Stimulated activated CD4-positive, alpha-beta T cell treated with anti-CD3 and anti-CD28 coated beads, Interleukin-2, amount 100 ng/mL, for 48 hours (primary cell): ENCODE measurements around the gene SLC1A7.
"Not testable (repeated sequence)": the region's sequence is repeated elsewhere in the genome, so short reads cannot be mapped to it uniquely, and the experiment has no call there.

ENCODE experiments used
- DNase-seq, 2 donors: peaks; one replicate each; pipeline ENCODE4 v3.0.0-alpha.2; 2020

SLC1A7 gene

DNA sequence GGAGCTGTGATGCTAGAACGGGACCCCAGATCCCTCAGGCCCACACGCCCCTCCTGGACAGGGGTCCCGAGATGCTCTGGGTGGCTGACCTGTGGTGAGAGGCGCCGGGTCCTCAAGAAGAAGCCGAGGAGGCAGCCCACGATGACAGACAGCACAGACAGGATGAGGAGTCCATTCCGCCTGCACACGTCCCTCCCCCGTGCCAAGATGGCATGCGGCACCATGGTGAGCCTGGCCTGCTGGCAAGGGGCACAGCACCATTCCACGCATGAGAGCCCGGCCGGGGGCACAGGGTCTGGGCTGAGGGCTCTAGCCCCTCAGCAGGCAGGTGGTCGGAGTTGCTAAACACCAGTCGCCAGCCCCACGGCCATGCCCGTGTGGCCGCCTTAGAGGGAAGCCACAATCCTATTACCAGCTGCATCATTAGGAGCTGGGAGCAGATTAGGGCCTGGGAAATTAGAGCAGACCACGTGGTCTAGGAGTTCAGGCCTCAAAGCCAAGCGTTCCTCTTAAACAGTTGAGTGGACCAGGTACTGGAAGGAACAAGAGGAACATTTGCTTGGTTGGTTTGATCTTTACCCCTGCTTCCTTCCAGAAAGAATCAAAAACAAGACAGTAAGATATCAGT lies at the start of gene SLC1A7:
SLC1A7 (minus strand) TSS at position 413 of the 628 bp plus-strand sequence; CDS start at position 224, 189 bp downstream.
- DNase-seq: no peak

DNA sequence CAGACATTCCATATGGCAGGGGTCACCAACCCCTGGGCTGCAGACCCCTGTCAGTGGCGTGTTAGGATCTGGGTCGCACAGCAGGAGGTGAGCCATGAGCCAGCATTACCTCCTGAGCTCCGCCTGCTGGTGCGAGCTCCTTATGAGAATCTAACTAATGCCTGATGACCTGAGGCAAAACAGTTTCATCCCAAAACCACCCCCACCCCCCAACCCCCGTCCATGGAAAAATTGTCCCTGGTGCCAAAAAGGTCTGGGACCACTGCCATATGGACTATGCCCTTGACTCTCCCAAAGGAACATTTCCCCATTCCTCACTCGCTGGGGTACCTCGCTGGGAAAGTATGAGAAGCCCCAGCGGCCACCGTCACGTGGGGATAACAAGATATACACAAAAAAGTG lies 47.8 kb upstream of the SLC1A7 start:
- DNase-seq: no peak

DNA sequence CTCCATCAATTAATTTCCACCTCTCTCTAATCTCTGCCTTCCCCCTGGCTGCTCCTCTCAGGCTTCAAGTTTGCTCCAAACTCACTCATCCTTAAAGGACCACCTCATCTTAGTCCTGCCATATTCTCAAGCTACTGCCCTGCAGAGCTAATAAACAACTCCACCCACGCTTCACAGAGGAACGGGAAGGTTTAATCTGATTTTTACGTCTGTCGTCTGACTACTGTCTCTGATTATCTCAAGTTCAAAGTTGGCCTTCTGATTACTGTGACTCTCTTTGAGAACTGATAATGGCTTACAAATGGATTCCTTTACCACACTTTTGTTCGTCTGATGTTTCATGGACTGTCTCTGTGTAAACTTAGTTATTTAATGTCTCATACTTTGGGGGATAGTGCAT lies 46.6 kb upstream of the SLC1A7 start:
- no peak for DNase-seq

DNA sequence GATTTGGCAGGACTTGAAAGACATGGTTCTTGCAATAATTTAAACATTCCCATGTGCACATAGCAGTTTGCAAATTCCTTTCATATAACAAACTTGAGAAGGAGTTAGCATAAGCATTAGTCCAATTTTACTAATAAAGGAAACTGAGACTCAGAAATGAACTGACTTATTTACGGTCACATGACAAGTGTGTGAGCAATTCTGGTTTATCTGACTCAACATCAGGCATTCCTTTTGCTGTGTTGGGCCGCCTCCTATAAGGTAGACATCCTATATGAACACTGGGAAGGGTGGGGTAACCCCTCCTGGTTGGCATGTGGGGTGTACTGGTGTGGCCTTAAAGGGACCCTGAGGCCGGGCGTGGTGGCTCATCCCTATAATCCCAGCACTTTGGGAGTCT lies 45.7 kb upstream of the SLC1A7 start:
- DNase-seq: no peak

DNA sequence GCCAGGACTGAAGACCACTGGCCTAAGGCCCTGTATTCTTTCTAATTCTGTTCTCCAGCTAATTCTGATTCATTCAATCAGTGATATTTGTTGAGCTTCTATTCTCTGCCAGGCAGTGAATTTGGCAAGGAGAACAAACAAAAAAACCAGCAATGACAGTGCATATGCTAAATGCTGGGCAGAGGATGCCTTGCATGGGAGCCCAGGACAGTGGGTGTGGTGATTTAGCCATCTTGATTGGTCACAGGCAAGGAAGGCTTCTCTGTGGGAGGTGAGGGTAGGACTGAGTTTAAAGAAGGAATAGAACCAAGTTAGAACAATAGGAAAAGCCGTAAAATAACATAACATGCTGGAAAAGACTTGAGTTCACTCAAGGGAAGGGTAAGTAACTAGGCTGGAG lies 45.0 kb upstream of the SLC1A7 start:
- DNase-seq: no peak

DNA sequence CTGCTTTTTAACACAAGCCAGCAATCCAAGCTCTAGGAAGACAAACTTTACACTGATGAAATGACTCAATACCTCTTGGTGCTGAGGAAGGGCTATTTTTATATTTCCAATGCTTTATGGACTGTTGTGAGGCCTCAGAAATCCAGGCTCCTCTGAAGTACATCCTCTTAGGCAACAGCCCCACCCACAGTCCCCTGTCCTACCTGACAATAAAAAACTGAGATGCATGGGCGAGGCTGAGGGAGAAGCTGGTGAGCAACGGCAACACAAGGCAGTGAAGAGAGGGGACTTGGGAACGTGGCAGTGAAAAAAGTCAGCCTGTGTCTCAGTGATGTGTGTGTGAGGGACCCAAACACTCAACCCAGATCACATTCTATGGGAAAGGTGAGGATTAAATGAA lies 44.1 kb upstream of the SLC1A7 start:
- no peak for DNase-seq

DNA sequence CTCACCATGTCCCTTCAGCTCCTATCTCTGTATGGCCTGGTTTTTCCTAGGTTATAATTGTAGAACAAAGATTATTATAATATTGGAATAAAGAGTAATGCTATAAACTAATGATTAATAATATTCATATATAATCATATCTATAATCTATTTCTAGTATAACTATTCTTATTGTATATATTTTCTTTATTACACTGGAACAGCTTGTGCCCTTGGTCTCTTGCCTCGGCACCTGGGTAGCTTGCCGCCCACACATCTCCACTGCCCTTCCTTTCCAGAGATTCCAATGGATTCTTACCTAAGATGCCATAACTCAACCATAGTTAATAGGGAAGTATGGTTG lies 43.5 kb upstream of the SLC1A7 start:
- DNase-seq: not testable (repeated sequence)

DNA sequence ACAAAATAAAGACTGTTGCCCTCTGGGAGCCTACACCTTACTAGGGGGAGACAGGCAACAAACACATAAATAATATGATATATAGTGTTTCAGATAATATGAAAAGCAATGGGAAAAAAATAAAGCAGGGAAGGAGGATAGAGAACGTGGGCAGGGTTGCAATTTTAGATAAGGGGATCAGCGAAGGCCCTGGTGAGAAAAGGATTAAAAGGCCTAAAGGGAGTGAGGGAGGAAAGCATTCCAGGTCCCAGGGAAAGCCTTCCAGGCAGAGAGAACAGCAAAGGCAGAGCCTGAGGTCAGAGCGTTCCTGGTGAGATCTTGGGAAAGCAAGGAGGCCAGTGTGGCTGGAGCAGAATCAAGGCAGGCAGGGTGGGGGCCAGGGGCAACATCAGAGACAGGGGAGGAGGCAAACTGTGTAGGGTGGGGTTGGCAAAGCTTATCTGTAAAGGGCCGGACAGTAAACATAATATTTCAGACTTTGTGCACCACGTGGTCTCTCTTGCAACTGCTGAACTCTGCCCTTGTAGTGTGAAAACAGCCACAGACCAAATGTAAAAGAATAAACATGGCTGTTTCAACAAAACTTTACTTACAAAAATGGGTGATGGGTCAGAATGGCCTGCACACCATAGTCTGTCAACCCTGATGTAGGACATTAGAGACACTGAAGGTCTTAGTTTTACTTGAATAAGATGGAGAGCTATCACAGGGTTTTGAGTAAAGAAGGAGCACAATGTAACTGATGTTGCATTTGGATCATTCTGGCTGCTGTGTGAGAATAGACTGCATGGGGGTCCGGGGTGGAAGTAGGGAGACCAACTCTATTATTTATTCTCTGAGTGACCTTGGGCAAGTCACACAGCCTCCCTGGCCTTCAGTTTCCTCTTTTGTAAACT lies 40.9 kb upstream of the SLC1A7 start:
- no peak for DNase-seq

DNA sequence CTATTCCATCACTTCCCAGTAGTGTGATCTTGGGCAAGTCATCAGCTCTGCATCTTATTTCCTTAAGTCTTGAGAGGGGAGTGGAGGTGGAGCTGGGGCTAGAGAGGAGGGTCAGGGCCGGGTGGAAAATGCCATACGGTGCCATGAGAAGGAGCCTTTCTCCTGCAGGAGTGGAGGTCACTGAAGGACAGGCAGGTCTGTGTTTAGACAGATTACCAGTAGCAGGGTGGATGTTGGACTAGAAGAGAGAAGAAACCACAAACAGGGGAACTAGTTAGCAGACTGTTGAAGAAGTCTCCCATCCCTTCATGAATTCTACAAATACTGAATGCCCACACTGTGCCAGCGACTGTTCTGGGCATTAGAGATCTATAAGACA lies 40.3 kb upstream of the SLC1A7 start:
- DNase-seq: no peak

DNA sequence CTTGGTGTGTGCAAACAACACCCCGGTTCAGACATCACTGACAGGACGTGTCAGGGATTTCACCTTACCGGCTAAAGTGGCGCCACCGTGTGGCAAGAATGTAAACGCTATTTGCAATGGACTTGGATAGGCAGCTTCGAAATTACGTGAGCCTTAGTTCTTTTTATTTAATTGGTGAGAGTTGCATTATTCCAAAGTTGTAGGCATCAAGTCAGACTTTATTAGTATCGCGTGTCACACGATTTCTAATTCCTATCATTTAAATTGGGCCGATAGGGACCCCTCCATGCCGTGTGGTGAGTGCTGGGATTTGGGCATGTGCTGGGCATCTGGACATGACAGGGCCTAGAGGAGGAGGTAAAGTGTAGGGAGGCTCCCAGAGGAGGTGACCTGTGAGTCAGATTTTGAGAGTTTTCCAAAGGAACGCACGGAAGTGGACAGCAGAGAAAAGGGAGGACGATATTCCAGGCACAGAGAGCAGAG lies 39.7 kb upstream of the SLC1A7 start:
- peak; percentile 85 for DNase-seq

DNA sequence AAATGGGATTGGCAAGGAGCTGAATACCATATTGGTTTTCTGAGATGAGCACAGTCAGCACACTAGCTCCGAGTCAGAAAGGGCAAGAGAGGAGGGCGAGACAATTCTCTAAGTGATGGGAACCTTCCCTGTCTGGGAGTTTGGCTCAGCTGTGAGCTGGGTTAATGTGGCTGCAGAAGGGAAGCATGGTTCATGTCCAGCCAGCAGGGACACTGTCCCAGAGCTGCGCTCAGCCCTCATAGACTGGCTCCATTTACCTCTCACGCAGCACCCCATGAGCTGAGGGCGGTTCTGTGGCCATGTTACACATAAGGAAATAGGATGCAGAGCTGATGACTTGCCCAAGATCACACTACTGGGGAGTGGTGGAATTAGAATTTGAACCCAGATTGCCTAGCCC lies 38.5 kb upstream of the SLC1A7 start:
- no peak for DNase-seq

DNA sequence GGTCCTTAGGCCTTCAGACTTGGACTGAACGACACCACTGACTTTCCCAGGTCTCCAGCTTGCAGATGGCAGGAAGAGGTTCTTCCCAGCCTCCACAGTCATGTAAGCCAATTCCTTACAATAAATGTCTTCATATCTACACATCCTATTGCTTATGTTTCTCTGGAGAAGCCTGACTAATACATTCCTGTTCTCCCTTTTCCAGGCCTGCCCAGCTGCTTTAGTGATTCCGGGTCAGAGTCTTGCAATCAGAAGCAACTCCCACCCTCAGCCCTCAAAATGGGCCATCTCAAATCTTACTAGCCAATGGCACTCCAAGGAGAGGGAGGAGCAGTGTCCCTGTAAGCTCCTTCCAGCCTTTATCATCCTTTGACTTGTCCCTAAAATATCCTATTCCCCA lies 37.8 kb upstream of the SLC1A7 start:
- no peak for DNase-seq

DNA sequence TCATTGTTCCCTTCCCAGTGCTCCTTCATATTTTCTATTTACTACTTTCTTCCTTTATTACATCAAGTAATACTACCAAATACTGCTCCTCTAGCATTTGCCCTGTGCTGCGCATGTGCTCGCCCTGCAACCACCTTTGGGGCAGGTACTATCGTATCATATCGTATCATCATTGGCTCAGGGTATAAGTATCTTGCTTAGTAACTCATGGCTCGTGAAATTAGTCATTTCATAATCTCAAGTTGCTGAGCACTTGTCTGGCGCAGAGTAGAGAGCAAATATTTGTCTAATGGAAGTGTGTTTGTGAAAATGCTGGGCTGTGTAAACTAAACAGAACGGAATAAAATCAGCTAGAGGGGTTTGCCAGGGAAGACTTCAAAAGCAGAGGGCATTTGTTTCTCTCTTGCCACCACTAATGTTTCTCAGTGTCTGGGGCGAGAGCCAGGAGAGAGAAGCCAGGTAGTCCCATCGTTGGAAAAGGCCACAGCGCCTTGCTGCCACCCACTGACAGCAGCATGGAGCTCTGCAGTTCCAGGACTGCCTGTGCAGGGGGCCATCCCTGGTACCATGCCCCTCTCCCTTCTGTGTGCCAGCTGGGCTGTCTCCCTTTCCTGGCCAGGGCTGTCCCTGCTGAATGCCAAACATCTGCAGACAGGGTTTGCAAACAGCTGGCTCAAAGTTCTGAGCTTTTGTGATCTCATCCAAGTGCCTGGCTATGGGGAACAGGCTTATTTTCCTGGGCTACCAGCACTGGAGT lies 34.2 kb upstream of the SLC1A7 start:
- no peak for DNase-seq

DNA sequence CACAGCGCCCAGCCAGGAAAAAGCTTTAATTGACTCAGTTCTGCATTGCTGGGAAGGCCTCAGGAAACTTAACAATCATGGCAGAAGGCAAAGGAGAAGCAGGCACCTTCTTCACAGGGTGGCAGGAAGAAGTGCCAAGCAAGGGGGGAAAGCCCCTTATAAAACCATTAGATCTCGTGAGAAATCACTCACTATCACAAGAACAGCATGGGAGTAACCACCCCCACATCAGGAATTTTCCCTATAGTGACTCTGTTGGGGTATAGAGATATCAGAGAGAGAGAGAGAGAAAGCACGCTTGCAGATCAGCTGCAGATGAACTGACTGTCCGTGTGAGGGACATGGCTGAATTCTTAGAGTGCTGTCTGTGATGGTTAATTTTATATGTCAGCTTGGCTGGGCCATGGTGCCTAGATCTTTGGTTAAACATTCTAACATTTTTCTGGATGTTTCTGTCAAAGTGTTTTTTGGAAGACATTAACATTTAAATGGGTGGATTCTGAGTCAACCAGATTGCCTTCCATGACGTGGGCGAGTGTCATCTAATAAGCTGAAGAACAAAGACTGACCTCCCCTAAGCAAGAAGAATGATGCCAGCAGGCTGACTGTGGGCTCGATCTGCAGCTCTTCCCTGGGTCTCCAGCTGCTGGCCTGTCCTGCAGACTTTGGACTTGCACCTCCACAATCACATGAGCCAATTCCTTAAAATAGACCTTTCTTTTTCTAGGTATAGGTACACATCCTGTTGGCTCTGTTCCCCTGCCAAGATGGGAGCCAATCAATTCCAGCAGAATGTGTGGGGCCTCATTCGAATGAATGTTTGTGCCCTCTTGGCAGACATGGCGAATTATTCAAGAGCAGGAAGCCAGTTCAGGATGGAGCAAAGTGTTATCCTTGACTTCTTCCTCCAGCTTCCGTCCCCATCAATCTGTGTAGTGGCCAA lies 32.8 kb upstream of the SLC1A7 start:
- no peak for DNase-seq

DNA sequence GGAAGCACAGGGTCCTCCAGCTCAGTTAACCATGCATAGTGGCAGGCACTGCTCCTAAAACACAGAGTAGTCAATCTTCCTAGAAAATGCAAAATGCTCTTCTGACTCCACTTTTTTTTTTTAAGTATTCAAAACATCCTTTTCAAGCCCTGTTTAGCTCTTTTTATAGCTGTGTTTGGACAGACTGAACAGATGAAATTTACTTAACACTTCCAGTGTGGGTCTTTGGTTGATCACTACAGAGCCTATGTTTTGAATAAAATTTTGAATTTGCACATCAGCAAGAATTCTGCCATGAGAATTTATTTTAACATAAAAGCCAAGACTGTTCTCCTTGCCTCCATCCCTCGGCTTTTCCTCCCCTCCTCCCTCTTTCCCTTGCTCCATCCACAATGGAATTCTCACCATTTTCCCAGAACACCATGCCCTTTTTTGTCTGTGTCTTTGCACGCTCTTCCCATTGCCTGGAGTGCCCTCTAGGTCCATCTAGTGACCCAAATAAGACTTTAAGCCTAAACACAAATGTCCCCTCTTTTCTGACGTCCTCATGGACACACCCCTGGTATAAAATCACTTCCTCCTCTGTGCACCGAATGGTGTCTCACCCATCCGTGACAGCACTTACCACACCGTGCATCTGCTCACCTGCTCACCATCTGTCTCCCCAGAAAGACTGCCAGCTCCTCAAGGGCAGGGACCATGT lies 30.1 kb upstream of the SLC1A7 start:
- DNase-seq: no peak

DNA sequence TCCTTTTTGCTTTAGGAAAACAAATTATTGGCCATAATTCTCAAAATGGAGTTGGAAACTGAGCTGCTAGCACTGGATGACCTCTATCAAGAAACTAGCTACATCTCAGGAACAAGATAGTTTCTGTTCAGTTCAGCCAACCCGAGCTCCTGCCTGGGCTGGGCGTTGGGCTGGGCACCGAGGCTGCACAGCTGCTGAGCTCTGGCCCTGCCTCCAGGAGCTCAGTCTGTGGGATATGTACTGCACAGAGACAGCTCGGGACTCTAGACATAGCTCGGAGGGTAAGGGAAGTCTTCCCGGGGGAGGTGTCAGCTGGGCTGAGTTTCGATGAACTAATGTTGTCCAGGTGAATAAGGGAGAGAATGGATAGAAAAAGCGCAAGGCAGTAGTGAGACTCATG lies 24.5 kb upstream of the SLC1A7 start:
- no peak for DNase-seq

DNA sequence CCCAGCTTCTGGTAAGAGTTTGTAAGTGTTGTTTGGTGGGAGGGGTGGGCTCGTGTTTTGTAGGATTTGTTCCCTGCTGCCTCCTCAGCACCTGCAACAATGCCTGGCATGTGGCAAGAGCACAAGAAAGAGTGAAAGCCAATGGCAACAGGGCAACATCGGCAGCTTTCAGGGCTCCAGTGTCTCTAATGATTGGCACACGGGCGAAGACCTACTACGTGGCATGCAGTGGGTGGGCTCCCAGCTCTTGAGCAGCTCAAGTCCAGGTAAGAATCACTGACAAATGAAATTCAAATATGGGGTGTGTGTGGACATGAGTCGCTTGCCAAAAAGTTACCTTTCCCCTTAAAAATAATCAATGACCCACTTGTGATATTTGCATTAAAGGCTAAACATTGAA lies 23.9 kb upstream of the SLC1A7 start:
- no peak for DNase-seq

DNA sequence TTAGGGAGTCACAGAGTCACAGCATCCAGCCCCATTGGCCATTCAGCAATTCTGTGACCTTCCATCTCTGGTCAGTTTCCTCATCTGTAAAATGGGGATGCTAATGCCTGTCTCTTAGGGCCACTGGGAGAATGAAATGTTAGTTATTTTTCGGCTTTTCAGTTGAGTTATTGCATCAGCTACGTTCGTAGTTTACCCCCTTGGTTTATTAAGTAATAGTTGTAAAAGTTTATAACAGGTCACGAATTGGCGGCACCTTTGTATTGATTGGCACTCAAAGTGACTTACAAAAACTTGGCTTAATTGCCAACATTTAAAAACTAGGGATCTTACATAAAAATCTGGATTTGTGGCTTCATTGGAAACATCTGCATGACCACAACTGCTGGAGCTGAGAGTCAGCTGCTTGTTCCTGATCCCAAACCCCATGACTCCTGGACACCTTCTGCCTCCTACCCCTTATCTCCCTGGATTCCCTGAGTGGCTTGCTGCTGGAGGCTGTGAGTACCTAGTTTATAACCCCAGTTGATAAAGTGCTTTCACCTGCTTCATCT lies 23.0 kb upstream of the SLC1A7 start:
- DNase-seq: no peak

DNA sequence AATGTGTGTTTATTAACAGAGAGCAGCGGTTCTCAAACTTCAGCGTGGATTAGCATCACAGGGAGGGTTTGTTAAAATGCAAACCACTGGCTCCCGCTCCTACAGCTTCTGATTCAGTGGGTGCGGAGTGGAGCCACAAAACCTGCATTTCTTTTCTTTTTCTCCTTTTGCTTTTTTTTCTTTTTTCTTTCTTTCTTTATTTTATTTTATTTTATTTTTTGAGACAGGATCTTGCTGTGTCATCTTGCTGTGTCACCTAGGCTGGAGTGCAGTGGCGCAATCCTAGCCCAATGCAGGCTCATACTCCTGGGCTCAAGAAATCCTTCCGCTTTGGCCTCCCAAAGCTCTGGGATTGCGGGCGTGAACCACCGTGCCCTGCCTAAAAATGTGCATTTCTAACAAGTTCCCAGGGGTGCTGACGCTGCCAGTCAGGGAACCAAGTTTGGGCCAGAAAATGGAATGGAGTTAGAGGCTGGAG lies 20.9 kb upstream of the SLC1A7 start:
- no peak for DNase-seq

DNA sequence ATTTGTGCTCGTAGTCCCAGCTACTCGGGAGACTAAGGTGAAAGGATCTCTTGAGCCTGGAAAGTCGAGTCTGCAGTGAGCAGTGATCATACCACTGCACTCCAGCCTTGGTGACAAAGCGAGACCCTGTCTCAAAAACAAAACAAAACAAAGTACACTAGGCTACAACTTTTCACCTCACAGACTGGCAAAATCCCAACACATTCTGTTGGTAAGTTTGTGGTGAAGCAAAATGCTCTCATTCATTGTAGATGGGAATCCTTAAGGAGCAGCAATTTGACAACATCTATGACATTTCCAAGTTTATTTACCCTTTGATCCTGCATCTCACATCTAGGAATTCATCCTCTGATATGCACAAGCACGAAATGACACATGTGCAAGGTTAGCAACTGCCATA lies 20.2 kb upstream of the SLC1A7 start:
- DNase-seq: no peak

DNA sequence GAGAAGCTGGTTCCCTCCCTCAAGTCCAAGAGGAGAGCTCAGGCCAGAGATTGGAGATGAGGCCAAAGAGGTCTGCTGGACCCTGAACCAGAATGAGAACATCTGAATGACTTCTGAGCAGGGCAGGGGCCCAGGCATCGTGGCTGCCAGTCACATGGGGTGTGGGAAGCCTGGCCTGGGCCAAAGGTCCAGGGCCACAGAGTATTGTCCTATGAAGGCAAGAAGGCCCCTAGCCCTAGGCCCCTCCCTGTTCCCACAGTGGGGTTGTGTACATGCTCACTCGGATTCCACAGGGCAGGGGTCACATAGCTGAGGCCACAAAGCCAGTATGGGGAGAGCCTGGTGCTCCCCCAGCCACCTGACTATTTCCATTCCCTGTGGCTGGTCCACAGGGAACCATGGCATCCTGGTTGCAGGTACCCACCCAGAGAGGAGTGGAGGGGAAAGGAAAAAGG lies 18.5 kb upstream of the SLC1A7 start:
- DNase-seq: no peak
